Heart right ventricle (tissue), 16 donors: ENCODE results near the gene SATB2. TPM values are rescaled to one million over a fixed set of nuclear protein-coding genes. Genes with fewer than 3 reads are reported as not detected.

Experiments
- ATAC-seq, 8 donors: fragments of 200-7000 bp; cut with Tn5 transposase; one replicate each; pipeline ENCODE4 v1.9.1; 2020; ENCODE audit warnings: mild to moderate bottlenecking in 8 of 8, moderate library complexity in 8 of 8, moderate number of reproducible peaks in 1 of 8
- DNase-seq, 2 donors: peaks; one replicate each; pipeline ENCODE4 v3.0.0-alpha.2; 2020
- H3K27ac ChIP-seq, 10 donors: fragments of 200-600 bp; sonication (generic) in 2 of 10; one replicate each; pipeline versions ENCODE4 v1.5.0 to v1.8.0; 2020 to 2022; ENCODE audit warnings: mild to moderate bottlenecking in 3 of 10
- H3K27me3 ChIP-seq, 7 donors: fragments of 200-600 bp; one replicate each; pipeline ENCODE4 v1.8.0; 2021 to 2022; ENCODE audit warnings: mild to moderate bottlenecking in 2 of 7
- H3K36me3 ChIP-seq, 9 donors: fragments of 200-600 bp; sonication (generic) in 1 of 9; one replicate each; pipeline versions ENCODE4 v1.5.0 to v1.8.0; 2020 to 2022; ENCODE audit warnings: mild to moderate bottlenecking in 2 of 9
- H3K4me1 ChIP-seq, 9 donors: fragments of 200-600 bp; sonication (generic) in 1 of 9; one replicate each; pipeline versions ENCODE4 v1.5.0 to v1.8.0; 2020 to 2022; ENCODE audit warnings: mild to moderate bottlenecking in 4 of 9
- H3K4me3 ChIP-seq, 10 donors: fragments of 200-600 bp; sonication (generic) in 2 of 10; one replicate each; pipeline versions ENCODE4 v1.5.0 to v1.8.0; 2020 to 2022; ENCODE audit warnings: mild to moderate bottlenecking in 7 of 10, moderate library complexity in 2 of 10
- H3K9me3 ChIP-seq, 11 donors: fragments of 200-600 bp in 10 of 11; sonication (generic) in 2 of 11; one replicate each; pipeline versions ENCODE4 v1.5.0 to v1.8.0; 2013 to 2022; ENCODE audit warnings: mild to moderate bottlenecking in 2 of 11, control low read depth in 1 of 11, moderate library complexity in 1 of 11
- CTCF ChIP-seq, 9 donors: fragments of 200-600 bp; sonication (generic) in 2 of 9; IDR thresholded peaks; one replicate each; pipeline versions ENCODE4 v1.5.0 to v1.8.0; 2021 to 2022; ENCODE audit warnings: antibody characterized with exemption in 9 of 9, mild to moderate bottlenecking in 5 of 9, moderate library complexity in 1 of 9
- WGBS, 2 donors: extraction: QIAGEN DNeasy Blood & Tissue Kit; methylation state at CpG; one replicate each; pipeline ENCODE4 v1.1.7; 2013; ENCODE audit warnings: inconsistent platforms in 1 of 2; 5-methylcytosine and 5-hydroxymethylcytosine counted together
- intact Hi-C, 10 donors: fragments of 100-400 bp; cut with DNase I; formaldehyde crosslinking; loops; one replicate each; pipeline versions ENCODE4 v1.11.1 to v1.14.2; 2022
- polyA plus RNA-seq, 2 donors: library from polyadenylated mRNA; stranded (reverse); fragments of 200-250 nt; gene quantifications; one replicate each; pipeline ENCODE4 v1.2.3, GENCODE V29; 2013
- total RNA-seq, 10 donors: library from RNA; stranded (reverse); fragmentation: NEBNext Ultra II Directional in 3 of 10; extraction: Animal tissue kit (Norgen Biotek cat#: 25700) in 3 of 10; gene quantifications; one replicate each; pipeline versions ENCODE4 v1.2.1 to v1.2.4, GENCODE V29; 2021 to 2023
- donor health status: Arrhythmogenic right ventricular cardiomyopathy.
- donor health status: ischemic (EF 13 %, LVEDD 7.1; RV severe dilation, severe dysfunction).
- donor health status: healthy with polysubstance abuse.
- donor health status: DM: no; HTN: yes; CAD: no.
- donor health status: DM: no; HTN: no; CAD: no.
- donor health status: ischemic (EF 25% LVEDD 6.9; RV normal size, moderate dysfunction).
- donor health status: ischemic (EF 25% LVEDD 5.7; RV mildly dilated, moderate dysfunction).
- donor health status: healthy.
- donor health status: DM: yes; HTN: yes; CAD: no.
- donor health status: Ischemic cardiomyopathy.
- donor health status: ischemic (EF 35%, LVEDD 5.7; RV mildly dilated, moderate dysfunction).
- donor health status: nonischemic (EF 11% LVEDD 7.7; RV severe dilation, severe dysfunction).
- donor health status: DM: yes; HTN: yes; CAD: no.
- donor health status: PGD.
- donor health status: ischemic (EF 29% LVEDD 5.4; RV normal size, mild dysfunction).
- donor health status: nonischemic (EF 23%, LVEDD 6.1; RV moderate dilation, normal function).

The SATB2 gene
- total and polyA plus RNA-seq, 12 donors: 0.29 to 2.3 (median 0.70) TPM

DNA sequence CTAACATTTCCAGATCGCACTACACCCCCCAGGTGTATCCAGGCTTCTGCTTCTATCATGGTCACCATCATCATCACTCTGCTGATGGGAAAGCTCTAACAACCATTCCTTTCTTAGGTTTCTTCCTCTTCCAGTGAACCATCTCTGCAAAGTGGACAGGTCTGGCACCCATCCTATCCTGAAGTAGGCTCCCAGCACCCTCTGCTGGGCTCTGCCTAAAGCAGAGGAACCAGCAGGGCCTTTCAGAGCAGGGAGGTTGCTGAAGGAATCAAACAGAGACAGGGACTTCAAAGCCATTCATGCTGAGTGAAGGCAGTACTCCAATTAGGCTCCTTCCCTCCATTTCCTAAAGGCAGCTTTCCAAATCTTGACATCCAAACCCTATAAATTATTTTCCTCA is 27.2 kb upstream of the SATB2 start:
- no peaks in the 10 kb centered on the region for H3K36me3 ChIP-seq
- peaks cover 0 to 80% (median 12%) of the 10 kb centered on the region in 7 donors for H3K27me3 ChIP-seq
- WGBS, 2 donors: 75 to 86% methylated on average over 1 of the region's 1 CpG
- no peak for TF ChIP-seq CTCF (IDR thresholded peaks at IDR 0.05)
- H3K4me3 ChIP-seq: no peak overlapping the region
- no peaks in the 10 kb centered on the region for H3K4me1 ChIP-seq
- no peak for ATAC-seq
- no peak for DNase-seq
- H3K9me3 ChIP-seq: no peaks in the 10 kb centered on the region
- no peak overlapping the region for H3K27ac ChIP-seq
- intact Hi-C loops: loop anchor here in 8 of 10 donors (5.0 to 10.0 kb wide), 4 partner anchors 250 to 1173 kb away; no protein-coding TSS in a partner anchor

DNA sequence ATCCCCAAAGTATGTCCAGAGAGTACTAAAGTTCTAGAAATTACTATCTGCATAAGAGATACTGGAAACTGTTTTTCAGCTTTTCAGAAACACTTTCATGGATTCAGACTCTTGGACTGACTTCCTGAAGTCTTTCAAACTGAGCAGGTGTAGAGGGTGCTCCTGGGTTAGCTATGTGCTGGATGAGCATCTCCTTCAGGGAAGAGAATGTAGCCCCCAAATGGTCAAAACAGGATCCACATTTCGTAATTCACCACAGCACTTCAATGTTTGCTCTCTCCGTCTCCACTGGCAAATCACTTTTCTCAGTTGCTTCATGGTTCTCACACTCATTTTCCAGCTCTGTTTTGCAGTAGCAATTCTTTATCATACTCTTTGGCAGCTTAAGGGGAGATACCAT is 23.2 kb upstream of the SATB2 start:
- intact Hi-C loops: loop anchor here in 6 of 10 donors (10.0 kb wide), 2 partner anchors 254 to 1166 kb away; no protein-coding TSS in a partner anchor
- no peaks in the 10 kb centered on the region for H3K36me3 ChIP-seq
- no peak overlapping the region for H3K4me3 ChIP-seq
- ATAC-seq: no peak
- no peak overlapping the region for H3K27ac ChIP-seq
- no peak for TF ChIP-seq CTCF (IDR thresholded peaks at IDR 0.05)
- WGBS, 2 donors: 63 to 66% methylated on average over 2 of the region's 2 CpGs
- H3K27me3 ChIP-seq: peaks cover 0 to 90% (median 36%) of the 10 kb centered on the region in 7 donors
- H3K9me3 ChIP-seq: no peaks in the 10 kb centered on the region
- no peak for DNase-seq
- no peaks in the 10 kb centered on the region for H3K4me1 ChIP-seq

GRCh38 chr2:199477277-199477834 is 19.6 kb upstream of the SATB2 start:
- no peaks in the 10 kb centered on the region for H3K4me1 ChIP-seq
- intact Hi-C loops: no loop called here

GRCh38 chr2:199471443-199472057 is 13.8 kb upstream of the SATB2 start:
- TF ChIP-seq CTCF (IDR thresholded peaks at IDR 0.05): peak; percentile 18 to 76 (median 64)
- DNase-seq (peak in 1 of 2 donors; percentile 64), ATAC-seq (peak; percentile 60 to 91 (median 82))
- H3K27ac ChIP-seq: no peak overlapping the region
- peaks cover 59 to 100% (median 100%) of the 10 kb centered on the region in 7 donors for H3K27me3 ChIP-seq
- H3K36me3 ChIP-seq: no peaks in the 10 kb centered on the region
- 5 to 7% methylated on average over 35 of the region's 35 CpGs for WGBS, 2 donors
- peak overlapping the region in 3 of 10 donors; percentile 12 to 31 (median 13) for H3K4me3 ChIP-seq
- intact Hi-C loops: no loop called here
- no peaks in the 10 kb centered on the region for H3K9me3 ChIP-seq
- peaks cover 2 to 30% (median 20%) of the 10 kb centered on the region in 9 donors for H3K4me1 ChIP-seq

More at GRCh38 chr2:199477277-199477834, 19.6 kb upstream of the SATB2 start:
- Histone ChIP-seq H3K9me3 (no peaks in the 10 kb centered on the region), H3K4me3 (no peak overlapping the region), H3K27ac (no peak overlapping the region), H3K27me3 (peaks cover 10 to 90% (median 68%) of the 10 kb centered on the region in 7 donors), H3K36me3 (no peaks in the 10 kb centered on the region)
- ATAC-seq (no peak), DNase-seq (no peak)
- no peak for TF ChIP-seq CTCF (IDR thresholded peaks at IDR 0.05)
- 78 to 81% methylated on average over 2 of the region's 2 CpGs for WGBS, 2 donors
